Omental fat pad (tissue), 4 donors: ENCODE results near the gene STOM. TPM values are rescaled to one million over a fixed set of nuclear protein-coding genes. Genes with fewer than 3 reads are reported as not detected.

ENCODE experiments used
- ATAC-seq: fragments of 150-250 bp; one replicate; pipeline ENCODE4 v1.9.1; 2016; ENCODE audit warnings: mild to moderate bottlenecking, moderate library complexity; ENCODE audit not compliant: low FRiP score
- DNase-seq: peaks from one replicate; pipeline ENCODE4 v3.0.0-alpha.2; 2019; ENCODE audit warnings: low spot score
- CTCF ChIP-seq, 3 donors: fragments of 450-650 bp; IDR thresholded peaks; one replicate each; pipeline ENCODE4 v1.5.1; 2016 to 2017; ENCODE audit warnings: antibody characterized with exemption in 3 of 3, mild to moderate bottlenecking in 3 of 3, moderate library complexity in 2 of 3
- total RNA-seq, 4 donors: library from RNA; depleted of rRNA; stranded (reverse); fragments of >200 nt; gene quantifications; one replicate each; pipeline ENCODE4 v1.1.0, GENCODE V29; 2016

The STOM gene
- total RNA-seq, 4 donors from 2014 or later = 398 to 1,331 (median 641) TPM

- ATAC-seq (no peak), DNase-seq (no peak)
- TF ChIP-seq CTCF (IDR thresholded peaks at IDR 0.05) = no peak
These were observed 1.5 kb upstream of the STOM start for GRCh38 chr9:121371495-121372061.

DNA sequence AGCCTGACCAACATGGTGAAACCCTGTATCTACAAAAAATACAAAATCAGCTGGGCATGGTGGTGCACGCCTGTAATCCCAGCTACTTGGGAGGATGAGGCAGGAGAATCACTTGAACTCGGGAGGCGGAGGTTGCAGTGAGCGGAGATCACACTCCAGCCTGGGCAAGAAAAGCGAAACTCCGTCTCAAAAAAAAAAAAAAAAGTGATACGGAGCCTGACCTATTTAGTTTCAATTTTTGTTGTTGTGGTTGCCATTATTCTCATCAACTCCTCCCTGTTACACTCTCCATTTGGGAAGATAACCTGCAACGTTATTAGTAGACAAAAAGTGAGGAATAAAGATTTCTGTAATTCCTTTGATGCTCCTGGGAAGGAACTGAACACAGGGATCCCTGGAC is 1.3 kb downstream of the STOM start:
- no peak for ATAC-seq
- no peak for DNase-seq
- no peak for TF ChIP-seq CTCF (IDR thresholded peaks at IDR 0.05)

DNA sequence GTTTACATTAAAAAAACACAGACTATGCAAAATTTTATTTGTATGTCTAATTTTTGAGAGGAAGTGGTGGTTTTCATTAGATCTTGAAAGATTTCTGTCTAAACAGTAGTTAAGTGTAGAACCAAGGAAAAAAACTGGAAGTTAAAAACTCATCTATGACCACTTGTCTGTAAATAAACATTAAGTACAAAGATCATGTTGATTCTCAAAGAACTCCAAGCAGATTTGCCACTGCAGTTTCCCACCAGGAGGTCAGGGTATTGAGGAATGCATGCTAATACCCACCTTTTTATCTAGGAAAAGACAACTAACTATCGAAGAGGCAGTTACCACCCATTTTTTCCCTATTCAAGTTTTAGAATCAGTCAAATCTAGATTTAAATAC is 1.9 kb downstream of the STOM start:
- TF ChIP-seq CTCF (IDR thresholded peaks at IDR 0.05) = no peak
- DNase-seq (no peak), ATAC-seq (no peak)

GRCh38 chr9:121367306-121368137 is 2.5 kb downstream of the STOM start:
- no peak for TF ChIP-seq CTCF (IDR thresholded peaks at IDR 0.05)
- ATAC-seq (no peak), DNase-seq (no peak)

DNA sequence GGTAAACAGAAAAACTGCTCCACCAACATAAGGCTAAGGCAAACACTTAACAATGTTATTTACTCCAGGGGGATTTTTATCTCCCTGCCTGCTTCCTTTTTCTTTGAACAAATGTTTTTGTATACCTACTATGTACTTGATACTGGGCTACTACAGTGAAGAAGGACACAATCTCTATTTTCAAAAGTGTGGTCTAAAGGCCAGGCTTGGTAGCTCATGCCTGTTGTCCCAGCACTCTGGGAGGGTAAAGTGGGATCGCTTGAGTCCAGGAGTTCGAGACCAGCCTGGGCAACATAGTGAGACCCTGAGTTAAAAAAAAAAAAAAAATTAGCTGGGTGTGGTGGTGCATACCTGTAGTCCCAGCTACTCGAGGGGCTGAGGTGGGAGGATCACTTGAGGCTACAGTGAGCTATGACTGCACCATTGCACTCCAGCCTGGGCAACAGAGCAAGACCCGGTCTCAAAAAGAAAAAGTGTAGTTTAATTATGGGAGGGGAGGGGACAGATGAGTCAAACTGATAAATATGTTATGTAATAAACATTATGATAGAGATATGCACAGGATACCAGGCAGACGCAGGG is 3.3 kb downstream of the STOM start:
- DNase-seq = no peak
- no peak for TF ChIP-seq CTCF (IDR thresholded peaks at IDR 0.05)
- ATAC-seq = no peak

DNA sequence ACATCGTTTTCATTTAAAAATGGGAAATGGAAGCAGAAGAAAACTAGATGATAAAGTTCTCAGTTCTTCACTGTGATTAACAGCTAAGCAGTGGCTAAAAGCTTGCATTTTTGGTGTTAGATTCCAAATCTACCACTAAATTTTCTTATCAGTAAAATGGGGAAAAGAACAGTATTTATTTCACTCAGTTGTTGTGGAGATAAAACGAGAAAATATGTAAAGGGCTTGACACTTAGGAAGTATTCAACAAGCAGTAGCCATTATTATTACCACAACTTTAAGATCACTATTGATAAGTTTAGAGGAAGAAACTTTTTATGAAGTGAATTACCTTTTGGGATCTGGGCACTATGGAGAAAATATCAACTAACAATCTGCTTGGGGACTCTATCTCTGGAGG is 4.5 kb downstream of the STOM start:
- DNase-seq = no peak
- ATAC-seq = no peak
- no peak for TF ChIP-seq CTCF (IDR thresholded peaks at IDR 0.05)
